Measurements from ENCODE around the gene DLL4. TPM values are rescaled to one million over a fixed set of nuclear protein-coding genes. Genes with fewer than 3 reads are reported as not detected.
A peak's percentile ranks its signal among the peaks of the same experiment; 100 is the strongest.

The DLL4 gene
- total and polyA plus RNA-seq, 4 donors: 0.20 to 28.4 (median 5.0) TPM

GRCh38 chr15:40929660-40930429, 705 bp downstream of the DLL4 start:
- Histone ChIP-seq H3K36me3 (ENCODE audit: control insufficient read depth in 1 of 2, insufficient read depth in 2 of 2, low read length in 1 of 2) (no peaks in the 10 kb centered on the region), H3K27ac (ENCODE audit: low read depth in 1 of 2, low read length in 2 of 2) (no peak overlapping the region), H3K4me3 (ENCODE audit: low read length in 2 of 2) (peak overlapping the region in 1 of 2 donors; percentile 1), H3K4me1 (ENCODE audit: control insufficient read depth in 1 of 2, insufficient read depth in 2 of 2, low read length in 2 of 2) (no peaks in the 10 kb centered on the region), H3K9me3 (ENCODE audit: control insufficient read depth, low read length) (no peaks in the 10 kb centered on the region), H3K27me3 (ENCODE audit: control insufficient read depth in 1 of 2, insufficient read depth in 2 of 2, low read length in 1 of 2) (no peaks in the 10 kb centered on the region)
- ATAC-seq (ENCODE audit: low FRiP score) (peak; percentile 49), DNase-seq (peak; percentile 73 to 90)
- intact Hi-C loops (cut with DNase I): no loop called here
- WGBS, 2 donors: 0 to 1% methylated on average over 55 to 56 of the region's 56 CpGs

GRCh38 chr15:40930430-40931299, 1.5 kb downstream of the DLL4 start:
- no peaks in the 10 kb centered on the region for H3K27me3 ChIP-seq (ENCODE audit: control insufficient read depth in 1 of 2, insufficient read depth in 2 of 2, low read length in 1 of 2)
- H3K4me1 ChIP-seq (ENCODE audit: control insufficient read depth in 1 of 2, insufficient read depth in 2 of 2, low read length in 2 of 2): no peaks in the 10 kb centered on the region
- peak overlapping the region in 1 of 2 donors; percentile 1 for H3K4me3 ChIP-seq (ENCODE audit: low read length in 2 of 2)
- H3K36me3 ChIP-seq (ENCODE audit: control insufficient read depth in 1 of 2, insufficient read depth in 2 of 2, low read length in 1 of 2): no peaks in the 10 kb centered on the region
- intact Hi-C loops (cut with DNase I): no loop called here
- 0 to 1% methylated on average over 46 of the region's 46 CpGs for WGBS, 2 donors
- ATAC-seq (ENCODE audit: low FRiP score) (peak; percentile 21), DNase-seq (peak in 1 of 2 donors; percentile 85)
- H3K9me3 ChIP-seq (ENCODE audit: control insufficient read depth, low read length): no peaks in the 10 kb centered on the region
- H3K27ac ChIP-seq (ENCODE audit: low read depth in 1 of 2, low read length in 2 of 2): no peak overlapping the region

GRCh38 chr15:40931300-40932142, 2.4 kb downstream of the DLL4 start:
- 82 to 86% methylated on average over 16 of the region's 16 CpGs for WGBS, 2 donors
- H3K27me3 ChIP-seq (ENCODE audit: control insufficient read depth in 1 of 2, insufficient read depth in 2 of 2, low read length in 1 of 2): no peaks in the 10 kb centered on the region
- intact Hi-C loops (cut with DNase I): no loop called here
- DNase-seq: no peak
- no peaks in the 10 kb centered on the region for H3K36me3 ChIP-seq (ENCODE audit: control insufficient read depth in 1 of 2, insufficient read depth in 2 of 2, low read length in 1 of 2)
- H3K4me1 ChIP-seq (ENCODE audit: control insufficient read depth in 1 of 2, insufficient read depth in 2 of 2, low read length in 2 of 2): no peaks in the 10 kb centered on the region
- H3K9me3 ChIP-seq (ENCODE audit: control insufficient read depth, low read length): no peaks in the 10 kb centered on the region
- H3K27ac ChIP-seq (ENCODE audit: low read depth in 1 of 2, low read length in 2 of 2): no peak overlapping the region
- H3K4me3 ChIP-seq (ENCODE audit: low read length in 2 of 2): no peak overlapping the region
- ATAC-seq (ENCODE audit: low FRiP score): no peak

GRCh38 chr15:40932156-40932555, 3.0 kb downstream of the DLL4 start:
- intact Hi-C loops (cut with DNase I): no loop called here
- Histone ChIP-seq H3K36me3 (ENCODE audit: control insufficient read depth in 1 of 2, insufficient read depth in 2 of 2, low read length in 1 of 2) (no peaks in the 10 kb centered on the region), H3K9me3 (ENCODE audit: control insufficient read depth, low read length) (no peaks in the 10 kb centered on the region), H3K27ac (ENCODE audit: low read depth in 1 of 2, low read length in 2 of 2) (no peak overlapping the region), H3K27me3 (ENCODE audit: control insufficient read depth in 1 of 2, insufficient read depth in 2 of 2, low read length in 1 of 2) (no peaks in the 10 kb centered on the region), H3K4me1 (ENCODE audit: control insufficient read depth in 1 of 2, insufficient read depth in 2 of 2, low read length in 2 of 2) (no peaks in the 10 kb centered on the region), H3K4me3 (ENCODE audit: low read length in 2 of 2) (no peak overlapping the region)
- ATAC-seq (ENCODE audit: low FRiP score) (no peak), DNase-seq (no peak)
- WGBS, 2 donors: 89 to 92% methylated on average over 8 of the region's 8 CpGs

- H3K36me3 ChIP-seq (ENCODE audit: control insufficient read depth in 1 of 2, insufficient read depth in 2 of 2, low read length in 1 of 2): no peaks in the 10 kb centered on the region
- no peak for ATAC-seq (ENCODE audit: low FRiP score)
- H3K4me1 ChIP-seq (ENCODE audit: control insufficient read depth in 1 of 2, insufficient read depth in 2 of 2, low read length in 2 of 2): no peaks in the 10 kb centered on the region
- 84 to 85% methylated on average over 11 of the region's 11 CpGs for WGBS, 2 donors
- no peak overlapping the region for H3K27ac ChIP-seq (ENCODE audit: low read depth in 1 of 2, low read length in 2 of 2)
- DNase-seq: no peak
- no peaks in the 10 kb centered on the region for H3K9me3 ChIP-seq (ENCODE audit: control insufficient read depth, low read length)
- intact Hi-C loops (cut with DNase I): no loop called here
- H3K27me3 ChIP-seq (ENCODE audit: control insufficient read depth in 1 of 2, insufficient read depth in 2 of 2, low read length in 1 of 2): no peaks in the 10 kb centered on the region
- H3K4me3 ChIP-seq (ENCODE audit: low read length in 2 of 2): no peak overlapping the region
Measured at GRCh38 chr15:40932649-40933516, 3.7 kb downstream of the DLL4 start.

GRCh38 chr15:40933517-40933902, 4.4 kb downstream of the DLL4 start:
- intact Hi-C loops (cut with DNase I): no loop called here
- H3K4me1 ChIP-seq (ENCODE audit: control insufficient read depth in 1 of 2, insufficient read depth in 2 of 2, low read length in 2 of 2): no peaks in the 10 kb centered on the region
- H3K27ac ChIP-seq (ENCODE audit: low read depth in 1 of 2, low read length in 2 of 2): no peak overlapping the region
- 83 to 84% methylated on average over 3 of the region's 3 CpGs for WGBS, 2 donors
- no peaks in the 10 kb centered on the region for H3K36me3 ChIP-seq (ENCODE audit: control insufficient read depth in 1 of 2, insufficient read depth in 2 of 2, low read length in 1 of 2)
- ATAC-seq (ENCODE audit: low FRiP score) (no peak), DNase-seq (no peak)
- H3K9me3 ChIP-seq (ENCODE audit: control insufficient read depth, low read length): no peaks in the 10 kb centered on the region
- no peak overlapping the region for H3K4me3 ChIP-seq (ENCODE audit: low read length in 2 of 2)
- no peaks in the 10 kb centered on the region for H3K27me3 ChIP-seq (ENCODE audit: control insufficient read depth in 1 of 2, insufficient read depth in 2 of 2, low read length in 1 of 2)

GRCh38 chr15:40934457-40934856, 5.3 kb downstream of the DLL4 start:
- ATAC-seq (ENCODE audit: low FRiP score) (no peak), DNase-seq (no peak)
- 95% methylated on average over 6 of the region's 6 CpGs for WGBS, 2 donors
- H3K36me3 ChIP-seq (ENCODE audit: control insufficient read depth in 1 of 2, insufficient read depth in 2 of 2, low read length in 1 of 2): no peaks in the 10 kb centered on the region
- H3K4me3 ChIP-seq (ENCODE audit: low read length in 2 of 2): no peak overlapping the region
- no peaks in the 10 kb centered on the region for H3K27me3 ChIP-seq (ENCODE audit: control insufficient read depth in 1 of 2, insufficient read depth in 2 of 2, low read length in 1 of 2)
- H3K9me3 ChIP-seq (ENCODE audit: control insufficient read depth, low read length): no peaks in the 10 kb centered on the region
- H3K27ac ChIP-seq (ENCODE audit: low read depth in 1 of 2, low read length in 2 of 2): no peak overlapping the region
- intact Hi-C loops (cut with DNase I): no loop called here
- no peaks in the 10 kb centered on the region for H3K4me1 ChIP-seq (ENCODE audit: control insufficient read depth in 1 of 2, insufficient read depth in 2 of 2, low read length in 2 of 2)

- intact Hi-C loops (cut with DNase I): no loop called here
- no peak overlapping the region for H3K27ac ChIP-seq (ENCODE audit: low read depth in 1 of 2, low read length in 2 of 2)
- no peaks in the 10 kb centered on the region for H3K27me3 ChIP-seq (ENCODE audit: control insufficient read depth in 1 of 2, insufficient read depth in 2 of 2, low read length in 1 of 2)
- no peak overlapping the region for H3K4me3 ChIP-seq (ENCODE audit: low read length in 2 of 2)
- DNase-seq: no peak
- H3K9me3 ChIP-seq (ENCODE audit: control insufficient read depth, low read length): no peaks in the 10 kb centered on the region
- H3K36me3 ChIP-seq (ENCODE audit: control insufficient read depth in 1 of 2, insufficient read depth in 2 of 2, low read length in 1 of 2): no peaks in the 10 kb centered on the region
- no peak for ATAC-seq (ENCODE audit: low FRiP score)
- H3K4me1 ChIP-seq (ENCODE audit: control insufficient read depth in 1 of 2, insufficient read depth in 2 of 2, low read length in 2 of 2): no peaks in the 10 kb centered on the region
- WGBS, 2 donors: 92 to 93% methylated on average over 31 of the region's 31 CpGs
Measured at GRCh38 chr15:40936234-40936708, 7.1 kb downstream of the DLL4 start.
